Stimulated activated CD4-positive, alpha-beta T cell treated with anti-CD3 and anti-CD28 coated beads, TNF-alpha, amount 100 ng/mL, for 24 hours (primary cell): Measurements from ENCODE around the gene FLT3LG.
"Not testable (repeated sequence)": the region's sequence is repeated elsewhere in the genome, so short reads cannot be mapped to it uniquely, and the experiment has no call there.

ENCODE experiments used
- DNase-seq, 3 experiments: peaks; one replicate each; pipeline ENCODE4 v3.0.0-alpha.2; 2020; ENCODE audit warnings: low read depth in 3 of 3

The FLT3LG gene

DNA sequence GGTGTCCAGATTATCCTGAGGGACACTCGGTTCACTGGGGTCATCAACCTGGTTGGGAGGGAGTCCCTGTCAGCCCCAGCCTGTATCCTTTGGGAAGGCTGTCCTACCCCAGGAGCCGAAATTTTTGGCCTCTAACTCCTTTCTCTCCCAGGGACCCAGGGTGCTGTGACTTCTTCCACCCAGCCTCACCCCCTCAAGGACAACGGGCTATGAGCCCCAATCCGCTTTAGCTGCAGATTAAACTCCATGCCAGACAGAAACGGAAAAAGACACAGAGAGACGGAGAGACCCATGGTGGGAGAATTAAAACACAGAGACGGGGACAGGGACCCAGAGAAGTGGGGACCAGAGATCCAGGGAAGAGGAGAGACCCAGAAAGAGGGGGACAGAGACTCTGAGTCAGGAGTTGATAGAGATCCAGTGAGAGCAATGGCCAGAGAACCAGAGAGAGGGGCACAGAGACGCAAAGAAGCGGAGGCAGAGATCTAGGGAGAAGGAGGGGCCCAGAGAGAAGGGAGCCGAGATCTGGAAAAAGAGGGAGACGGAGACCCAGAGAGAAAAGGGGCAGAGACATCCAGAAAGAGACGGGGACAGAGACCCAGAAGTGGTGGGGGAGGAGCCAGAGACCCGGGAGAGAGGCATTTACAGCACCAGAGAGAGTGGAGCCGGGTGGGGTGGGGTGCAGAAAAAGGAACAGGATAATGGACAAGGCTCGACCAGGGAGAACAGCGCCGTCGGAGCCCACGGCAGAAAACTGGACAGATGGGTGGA, 33.4 kb upstream of the FLT3LG start:
- DNase-seq = no peak

DNA sequence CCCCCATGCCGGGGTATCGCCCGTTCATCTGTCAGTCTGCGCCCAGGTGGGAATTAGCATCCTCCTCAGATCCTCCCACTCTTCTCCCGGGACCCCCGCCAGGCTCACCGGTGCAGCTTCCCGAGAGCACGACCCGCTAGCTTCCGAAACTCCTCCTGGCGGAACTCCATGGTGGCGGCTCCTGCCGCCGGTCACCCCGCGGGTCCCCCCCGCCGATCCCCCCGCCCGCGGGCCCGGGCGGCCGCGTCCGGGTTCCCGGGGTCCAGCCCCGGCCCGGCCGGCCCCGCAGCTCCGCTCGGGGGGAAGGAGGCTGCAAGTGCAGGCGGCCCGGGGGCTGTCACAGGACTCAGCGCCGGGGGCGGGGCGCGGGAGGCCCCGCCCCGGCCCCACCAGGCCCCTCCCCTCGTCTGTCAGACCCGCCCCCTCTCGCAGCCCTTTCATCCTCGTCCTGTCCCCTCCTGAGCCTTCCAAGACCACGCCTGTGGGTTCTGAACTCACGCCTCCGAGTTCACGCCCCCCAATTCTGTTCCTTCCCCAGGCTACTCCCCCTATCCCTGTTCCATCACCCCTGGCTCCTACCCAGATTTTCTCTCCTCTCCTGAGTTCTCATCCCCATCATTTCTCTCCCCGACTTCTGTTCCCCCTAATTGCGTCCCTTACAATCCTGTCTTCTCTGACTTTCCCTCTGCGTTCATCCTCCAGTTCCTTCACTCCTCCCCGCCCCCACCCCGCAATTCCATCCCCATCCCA, 32.6 kb upstream of the FLT3LG start, which contains the start of gene SLC17A7:
TSS of gene SLC17A7 (minus strand) at position 318 of the 750 bp plus-strand sequence. CDS start at position 170, 148 bp downstream.
- peak in 1 of 3 experiments; percentile 35 for DNase-seq

DNA sequence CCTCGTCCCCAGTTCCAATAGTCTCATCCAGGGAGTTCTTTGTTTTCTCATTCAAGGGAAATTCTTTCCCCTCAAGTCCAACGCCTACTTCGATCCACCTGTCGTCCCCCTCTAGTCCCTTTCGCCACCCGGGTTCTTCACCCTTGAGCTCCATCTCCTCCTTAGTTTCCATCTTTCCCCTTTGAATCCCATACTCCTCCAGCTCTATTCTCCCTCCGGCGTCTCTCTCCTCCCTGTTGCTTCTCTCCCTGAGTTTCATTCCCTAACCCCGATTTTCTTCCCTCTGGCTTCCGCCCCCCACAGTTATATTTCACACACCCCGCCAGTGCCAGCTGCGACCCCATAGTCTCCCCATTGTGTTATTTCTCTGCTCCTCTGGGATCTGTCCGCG, 32.1 kb upstream of the FLT3LG start:
- DNase-seq = no peak

DNA sequence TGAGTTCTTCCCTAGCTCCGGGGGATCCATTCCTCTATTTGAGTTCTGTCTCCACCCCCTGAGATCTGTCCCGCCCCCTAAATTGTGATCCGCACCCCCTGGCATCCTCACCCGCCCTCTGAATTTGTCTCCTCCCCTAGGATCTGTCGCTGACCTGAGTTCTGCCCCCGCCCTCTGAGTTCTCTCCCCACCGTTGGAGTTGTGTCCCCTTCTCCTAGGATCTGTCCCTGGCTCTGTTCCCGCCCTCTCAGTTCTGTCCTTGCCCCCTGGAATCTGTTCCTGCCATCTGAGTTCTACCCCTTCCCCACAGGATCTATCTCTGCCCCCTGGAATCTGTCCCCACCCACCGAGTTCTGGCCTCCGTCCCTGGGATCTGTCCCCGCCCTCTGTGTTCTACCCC, 31.7 kb upstream of the FLT3LG start:
- peak in 1 of 3 experiments; percentile 19 for DNase-seq

DNA sequence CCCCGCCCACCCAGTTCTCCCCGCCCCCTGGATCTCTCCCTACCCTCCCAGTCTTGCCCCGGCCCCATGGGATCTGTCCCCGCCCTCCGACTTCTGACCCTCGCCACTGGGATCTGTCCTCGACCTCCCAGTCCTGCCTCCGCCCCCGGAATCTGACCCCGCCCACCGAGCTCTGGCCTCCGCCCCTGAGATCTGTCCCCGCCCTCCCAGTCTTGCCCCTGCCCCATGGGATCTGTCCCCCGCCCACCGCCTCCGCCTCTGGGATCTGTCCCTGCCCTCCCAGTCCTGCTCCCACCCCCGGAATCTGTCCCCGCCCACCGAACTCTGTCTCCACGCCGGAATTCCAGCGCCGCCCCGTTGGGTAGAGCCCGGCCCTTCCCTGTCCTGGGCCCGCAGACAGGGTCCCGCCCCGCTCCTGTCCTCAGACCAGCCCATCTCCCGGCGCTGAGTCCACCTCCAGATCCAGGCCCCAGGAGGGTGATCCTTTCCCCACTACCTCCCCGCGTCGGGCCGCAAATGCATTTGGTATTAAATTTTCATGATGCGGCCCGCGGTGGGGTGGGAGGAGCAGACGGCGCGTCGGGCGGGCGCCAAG, 31.1 kb upstream of the FLT3LG start:
- DNase-seq = peak in 2 of 3 experiments; percentile 13 to 67

DNA sequence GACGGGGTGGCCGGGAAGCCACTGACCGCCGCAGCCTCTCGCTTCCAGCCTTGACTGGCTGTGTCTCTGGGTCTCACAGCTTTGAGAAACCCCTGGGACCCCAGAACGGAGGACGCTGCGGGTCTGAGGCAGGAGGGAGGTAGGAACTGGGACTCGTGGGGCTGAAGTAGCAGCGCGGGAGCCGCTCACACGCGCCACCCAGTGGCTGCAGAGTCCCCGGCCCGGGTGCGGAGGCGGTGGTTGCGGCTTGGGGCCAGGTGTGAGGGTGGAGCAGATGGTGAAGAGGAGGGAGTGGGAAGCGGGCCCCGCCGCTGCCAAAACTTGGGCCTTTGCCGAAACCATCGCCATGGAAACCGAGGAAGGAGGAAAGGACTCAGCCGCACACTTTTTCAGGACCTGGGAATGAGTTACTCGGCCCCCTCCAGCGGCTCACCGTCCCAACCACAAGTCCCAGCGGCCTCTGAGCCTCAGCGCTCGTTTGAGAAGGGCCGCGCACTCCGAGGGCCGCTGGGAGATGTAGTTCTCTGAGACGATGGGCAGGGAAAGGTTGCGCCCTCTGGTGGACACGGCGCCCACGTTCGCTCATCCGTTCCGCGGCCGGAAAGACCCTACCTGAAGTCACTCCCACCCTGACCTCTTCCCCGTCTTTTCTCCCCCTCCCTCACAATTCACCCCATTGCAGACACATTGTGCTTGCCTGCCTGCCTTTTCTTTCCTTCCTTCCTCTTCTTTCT, 30.5 kb upstream of the FLT3LG start:
- peak; percentile 85 to 93 (median 90) for DNase-seq

DNA sequence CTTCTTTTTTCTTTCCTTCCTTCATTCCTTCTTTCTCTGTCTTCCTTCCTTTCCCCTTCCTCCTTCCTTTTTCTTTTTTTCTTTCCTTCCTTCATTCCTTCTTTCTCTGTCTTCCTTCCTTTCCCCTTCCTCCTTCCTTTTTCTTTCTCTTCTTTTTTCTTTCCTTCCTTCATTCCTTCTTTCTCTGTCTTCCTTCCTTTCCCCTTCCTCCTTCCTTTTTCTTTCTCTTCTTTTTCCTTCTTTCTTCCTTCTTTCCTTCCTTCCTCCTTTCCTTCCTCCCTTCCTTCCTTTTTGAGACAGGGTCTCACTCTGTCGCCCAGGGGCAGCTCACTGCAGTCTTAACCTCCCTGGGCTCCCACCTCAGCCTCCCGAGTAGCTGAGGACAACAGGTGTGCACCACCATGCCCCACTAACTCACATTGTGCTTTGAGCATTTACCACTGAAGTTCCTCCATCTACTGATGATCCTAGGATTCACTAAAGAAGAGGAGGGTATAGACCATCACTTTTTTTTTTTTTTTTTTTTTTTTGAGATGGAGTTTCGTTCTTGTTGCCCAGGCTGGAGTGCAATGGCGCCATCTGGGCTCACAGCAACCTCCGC, 29.8 kb upstream of the FLT3LG start:
- DNase-seq = not testable (repeated sequence)

DNA sequence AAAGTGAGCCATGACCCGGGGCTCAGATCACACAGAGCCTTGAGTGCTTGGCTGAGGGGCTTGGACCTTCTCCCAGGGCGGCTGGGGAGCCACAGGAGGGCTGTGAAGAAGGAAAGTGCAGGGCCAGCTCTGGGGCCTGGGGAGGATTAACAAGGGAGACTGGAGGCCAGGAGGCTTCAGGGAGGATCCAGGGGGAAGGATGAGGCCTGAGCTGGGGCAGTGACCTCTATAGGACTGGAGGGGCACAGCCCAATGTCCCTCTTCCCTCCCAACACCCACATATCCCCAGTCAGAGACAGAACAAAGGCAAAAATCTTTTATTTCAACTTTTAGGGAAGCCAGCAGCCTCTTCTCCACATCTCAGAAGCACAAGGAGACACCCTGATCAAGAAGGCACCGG, 28.0 kb upstream of the FLT3LG start:
- DNase-seq = no peak

DNA sequence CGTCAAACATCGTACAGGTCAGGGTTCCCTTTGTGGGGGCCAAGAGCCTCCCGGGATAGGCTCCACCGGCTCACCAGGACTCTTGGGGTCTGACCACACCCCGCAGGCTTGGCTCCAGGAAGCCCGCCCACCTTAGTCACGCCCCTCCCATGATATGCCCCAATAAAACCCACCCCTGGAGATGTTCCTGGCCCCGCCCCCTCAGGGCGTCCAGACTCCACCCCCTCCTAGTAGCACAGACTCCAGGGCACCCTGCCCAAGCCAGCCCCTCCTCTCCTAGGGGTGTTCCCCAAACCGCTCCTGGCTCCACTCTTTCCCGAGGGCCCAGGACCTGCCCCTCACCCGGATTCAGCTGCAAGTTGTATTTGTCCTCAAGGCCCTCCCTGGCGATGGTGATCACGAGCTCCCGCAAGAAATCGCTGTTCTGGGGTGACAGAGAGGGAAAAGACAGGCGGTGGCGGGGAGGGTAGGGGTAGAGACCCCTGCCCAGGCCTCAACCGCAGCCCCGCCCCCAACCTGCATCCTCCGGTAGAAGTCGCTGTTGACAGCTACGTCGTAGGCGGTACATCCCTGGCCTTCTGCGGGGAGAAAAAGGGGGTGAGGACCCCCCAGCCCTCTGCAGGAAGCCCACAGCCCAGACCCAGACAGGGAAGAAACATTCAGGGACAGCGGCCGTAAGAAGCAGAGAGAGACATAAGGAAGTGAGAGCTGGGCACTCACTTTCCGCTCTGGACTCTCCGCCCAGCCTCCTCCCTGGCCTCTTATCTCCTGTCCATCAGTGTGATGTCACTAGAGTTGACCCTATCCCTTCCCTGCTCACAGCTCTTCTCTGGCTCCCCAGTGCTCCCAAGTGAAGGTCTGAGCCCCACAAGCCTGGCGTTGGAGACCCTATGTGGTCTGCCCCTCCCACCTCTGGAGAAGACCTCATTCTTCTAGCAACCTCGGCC, 26.3 kb upstream of the FLT3LG start:
- peak in 1 of 3 experiments; percentile 39 for DNase-seq

DNA sequence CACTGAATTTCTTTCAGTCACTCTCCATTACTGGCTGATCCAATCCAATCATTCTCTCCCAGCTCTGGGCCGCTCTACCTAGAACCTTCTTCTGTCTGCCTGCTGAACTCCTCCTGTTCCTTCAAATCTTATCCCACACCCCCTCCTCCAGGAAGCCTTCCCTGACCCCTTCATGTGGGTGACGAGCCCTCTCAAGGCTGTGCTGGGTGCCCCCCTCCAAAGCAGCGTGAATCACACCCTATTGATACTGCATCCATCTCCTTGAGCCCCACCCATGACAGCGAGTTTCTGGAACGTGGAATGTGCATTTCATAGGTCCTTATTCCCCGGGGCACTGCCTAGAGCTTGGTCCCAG, 25.6 kb upstream of the FLT3LG start:
- no peak for DNase-seq

DNA sequence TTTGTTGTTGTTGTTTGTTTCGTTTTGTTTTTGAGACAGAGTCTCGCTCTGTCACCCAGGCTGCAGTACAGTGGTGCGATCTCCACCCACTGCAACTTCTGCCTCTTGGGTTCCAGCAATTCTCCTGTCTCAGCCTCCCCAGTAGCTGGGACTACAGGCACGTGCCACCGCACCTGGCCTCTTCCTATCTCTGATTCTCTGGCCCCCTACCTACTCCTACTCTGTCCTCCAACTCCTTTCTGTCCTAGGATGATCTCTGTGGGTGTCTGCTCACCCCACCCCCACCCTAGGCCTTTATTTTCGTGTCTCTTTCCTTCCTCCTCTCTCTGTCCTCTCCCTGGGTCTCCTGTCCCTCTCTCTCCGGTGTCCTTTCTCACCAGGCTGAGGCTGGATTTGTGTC, 23.6 kb upstream of the FLT3LG start:
- DNase-seq = no peak

DNA sequence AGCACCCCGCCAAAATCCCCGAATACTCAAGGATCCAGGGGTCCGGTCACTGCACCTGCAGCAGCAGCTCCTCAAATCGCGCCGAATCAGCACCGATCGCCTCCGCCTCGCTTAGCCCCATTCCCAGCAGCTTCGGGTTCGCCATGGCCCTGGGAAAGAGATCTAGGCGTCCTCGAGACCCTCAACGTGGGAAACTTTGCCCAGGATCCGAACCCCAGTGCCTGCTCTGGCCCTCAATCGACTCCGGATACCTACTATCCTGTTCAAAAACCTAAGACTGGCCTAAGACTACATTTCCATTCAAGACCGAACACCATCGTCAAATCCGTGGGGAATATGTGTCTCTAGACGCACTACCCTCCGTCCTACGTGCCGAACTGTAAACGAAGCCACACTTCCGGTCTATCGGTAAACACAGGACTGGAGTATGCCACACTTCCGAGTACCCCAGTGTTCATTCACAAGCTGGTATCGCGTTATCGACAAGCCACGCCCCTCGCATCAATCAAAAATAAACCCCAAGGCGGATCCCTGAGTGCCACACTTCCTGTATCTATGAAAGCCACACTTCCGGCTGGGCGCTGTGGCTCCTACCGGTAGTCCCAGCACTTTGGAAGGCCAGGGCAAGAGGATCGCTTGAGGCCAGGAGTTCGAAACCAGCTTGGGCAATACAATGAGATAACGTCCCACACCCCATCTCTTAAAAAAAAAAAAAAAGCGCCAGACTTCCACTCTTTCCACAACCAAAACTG, 22.4 kb upstream of the FLT3LG start, which contains the start of gene PIH1D1:
TSS of gene PIH1D1 (minus strand) at position 385 of the 752 bp plus-strand sequence. CDS start at position 145, 240 bp downstream.
- DNase-seq = peak; percentile 86 to 94 (median 93)

DNA sequence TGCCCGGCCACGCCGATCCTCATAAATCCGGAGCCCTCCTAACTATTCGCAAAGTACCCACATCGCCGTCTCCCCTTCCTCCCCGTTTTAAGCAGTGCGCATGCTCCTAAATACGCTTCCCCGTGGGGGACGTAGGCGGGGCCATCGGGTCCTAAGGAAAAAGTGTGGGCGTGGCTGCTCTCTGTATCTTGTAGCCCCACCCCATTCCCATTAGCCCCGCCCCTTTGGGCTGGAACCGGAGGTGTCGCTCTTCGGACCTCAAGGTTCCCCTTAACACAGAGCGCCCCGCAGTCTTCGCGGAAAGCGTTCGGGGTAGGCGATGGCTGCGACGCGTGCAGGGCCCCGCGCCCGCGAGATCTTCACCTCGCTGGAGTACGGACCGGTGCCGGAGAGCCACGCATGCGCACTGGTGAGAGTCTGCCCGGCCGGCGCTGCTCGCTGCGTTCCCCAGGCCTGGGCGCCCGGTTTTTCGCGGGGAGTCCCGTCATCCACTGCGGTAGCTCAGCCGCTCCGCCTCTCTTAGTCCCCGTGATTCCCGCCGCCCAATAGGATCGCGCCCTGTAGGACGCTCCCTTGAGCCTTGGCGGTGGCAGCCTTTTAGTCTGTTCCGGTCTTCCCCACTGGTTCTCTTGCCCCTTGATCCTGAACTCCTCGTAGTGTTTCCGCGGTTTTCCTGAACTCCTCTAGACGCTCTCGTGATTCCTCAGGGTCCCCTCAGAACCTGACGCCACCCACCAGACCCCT, 20.8 kb upstream of the FLT3LG start, which contains the start of gene ALDH16A1:
TSS of gene ALDH16A1 (plus strand) at position 213 of the 744 bp plus-strand sequence. CDS start at position 320, 107 bp downstream.
- DNase-seq = peak; percentile 95 to 97 (median 96)

DNA sequence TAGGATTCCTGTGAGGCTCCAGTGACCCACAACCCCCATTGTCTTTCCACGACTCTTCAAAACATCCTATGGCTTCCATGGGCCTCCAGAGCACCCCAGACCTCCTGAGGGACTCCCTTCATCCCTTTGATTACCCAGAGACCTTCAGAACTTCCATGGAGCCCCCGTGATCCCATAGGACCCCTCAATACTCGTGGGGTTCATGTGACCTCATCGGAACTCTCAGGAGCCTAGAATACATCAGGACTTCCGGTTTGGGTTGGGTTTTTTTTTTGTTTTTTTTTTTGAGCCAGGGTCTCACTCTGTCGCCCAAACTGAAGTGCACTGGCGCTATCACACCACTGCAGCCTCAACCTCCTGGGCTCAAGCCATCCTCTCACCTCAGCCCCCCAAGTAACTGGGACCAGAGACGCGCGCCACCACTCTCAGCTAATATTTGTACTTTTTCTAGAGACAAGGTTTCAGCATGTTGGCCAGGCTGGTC, 20.2 kb upstream of the FLT3LG start:
- no peak for DNase-seq

DNA sequence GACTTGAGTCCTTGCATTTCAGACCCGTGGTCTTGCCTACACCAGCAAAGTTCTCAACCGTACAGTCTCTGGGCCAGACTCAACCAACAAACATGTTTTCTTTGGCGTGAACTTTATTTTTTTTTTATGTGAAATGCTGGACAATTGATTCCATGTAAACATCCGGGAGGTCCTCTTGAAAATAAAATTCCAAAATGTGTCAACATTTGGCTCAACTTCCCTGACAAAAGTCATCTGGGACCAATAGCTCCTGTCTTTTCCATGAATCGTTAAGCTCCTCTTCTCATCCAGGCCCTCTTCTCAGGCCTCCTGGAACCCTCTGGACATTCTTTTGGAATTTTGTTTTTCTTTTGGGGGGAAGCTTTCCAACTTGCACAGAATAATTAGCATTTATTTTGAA, 18.2 kb upstream of the FLT3LG start:
- DNase-seq = no peak

DNA sequence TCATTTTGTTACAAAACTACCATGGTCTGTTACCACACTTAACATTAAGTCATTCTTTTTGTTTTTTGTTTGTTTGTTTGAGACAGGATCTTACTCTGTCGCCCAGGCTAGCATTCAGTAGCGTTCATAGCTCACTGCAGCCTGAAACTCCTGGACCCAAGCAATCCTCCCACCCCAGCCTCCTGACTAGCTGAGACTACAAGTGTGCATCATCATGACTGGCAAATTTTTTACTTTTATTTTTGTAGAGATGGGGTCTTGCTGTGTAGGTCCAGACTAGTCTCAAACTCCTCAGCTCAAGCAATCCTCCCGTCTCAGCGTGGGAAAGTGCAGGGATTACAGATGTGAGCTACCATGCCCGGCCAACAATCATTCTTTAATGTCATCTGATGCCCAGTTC, 17.7 kb upstream of the FLT3LG start:
- DNase-seq = no peak

DNA sequence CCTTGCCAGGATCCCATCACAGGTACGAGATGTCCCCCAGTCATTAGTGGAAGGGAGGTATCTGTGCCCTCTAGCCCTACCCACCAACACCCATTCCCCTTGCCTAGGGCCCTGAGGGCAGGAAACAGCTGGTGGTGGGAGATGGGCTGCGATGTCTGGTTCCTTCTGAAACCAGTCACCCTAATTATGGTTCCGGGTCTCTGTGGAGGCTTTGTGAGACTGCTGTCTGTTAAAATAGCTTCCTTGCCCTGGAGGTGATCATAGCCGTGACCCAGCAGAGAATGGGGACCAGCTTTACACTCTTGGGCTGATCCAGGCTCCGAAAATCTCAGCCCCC, 15.5 kb upstream of the FLT3LG start:
- no peak for DNase-seq

DNA sequence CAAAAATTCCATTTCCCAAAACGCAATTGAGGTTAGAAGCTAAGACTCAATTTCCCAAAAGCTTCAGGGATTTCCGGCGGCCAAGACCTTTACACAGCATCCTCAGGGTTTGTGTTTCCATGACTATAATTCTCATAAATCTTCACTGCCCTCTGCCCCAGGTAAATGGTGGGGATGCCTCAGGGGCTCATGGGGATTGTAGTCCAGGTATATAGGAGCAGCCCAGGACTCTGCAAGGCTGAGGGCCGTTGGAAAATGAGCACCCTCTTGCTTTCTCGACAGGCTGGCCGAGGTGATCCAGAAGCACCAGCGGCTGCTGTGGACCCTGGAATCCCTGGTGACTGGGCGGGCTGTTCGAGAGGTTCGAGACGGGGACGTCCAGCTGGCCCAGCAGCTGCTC, 14.6 kb upstream of the FLT3LG start:
- no peak for DNase-seq

DNA sequence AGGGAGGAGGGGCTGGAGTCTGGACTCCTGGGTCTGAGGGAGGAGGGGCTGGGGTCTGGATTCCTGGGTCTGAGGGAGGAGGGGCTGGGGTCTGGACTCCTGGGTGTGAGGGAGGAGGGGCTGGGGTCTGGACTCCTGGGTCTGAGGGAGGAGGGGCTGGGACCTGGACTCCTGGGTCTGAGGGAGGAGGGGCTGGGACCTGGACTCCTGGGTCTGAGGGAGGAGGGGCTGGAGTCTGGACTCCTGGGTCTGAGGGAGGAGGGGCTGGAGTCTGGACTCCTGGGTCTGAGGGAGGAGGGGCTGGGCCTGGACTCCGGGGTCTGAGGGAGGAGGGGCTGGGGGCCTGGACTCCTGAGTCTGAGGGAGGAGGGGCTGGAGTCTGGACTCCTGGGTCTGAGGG, 12.9 kb upstream of the FLT3LG start:
- DNase-seq = not testable (repeated sequence)
